Neural cell (in vitro differentiated cells): ENCODE results near the gene COL13A1. TPM values are rescaled to one million over a fixed set of nuclear protein-coding genes. Genes with fewer than 3 reads are reported as not detected.

Experiments
- H2AFZ ChIP-seq: fragments of 200-600, 300-800 bp; sonication (generic), shearing (Covaris generic); 2 replicates; pipeline ENCODE4 v1.6.0; 2014; ENCODE audit warnings: low read depth, mild to moderate bottlenecking, antibody characterized with exemption, low read length, moderate library complexity
- H3F3A ChIP-seq: fragments of 200-600 bp; shearing (Covaris generic); 2 replicates; pipeline ENCODE4 v1.6.1; 2016; ENCODE audit warnings: mild to moderate bottlenecking, moderate library complexity, mixed read lengths, antibody characterized with exemption, low read length; ENCODE audit not compliant: insufficient read depth, poor library complexity, severe bottlenecking
- H3K27ac ChIP-seq: fragments of 200-600, 300-800 bp; sonication (generic), shearing (Covaris generic); 2 replicates; pipeline ENCODE4 v1.5.1; 2014; ENCODE audit warnings: mild to moderate bottlenecking, low read length, moderate library complexity
- H3K27me3 ChIP-seq: fragments of 300-800, 200-600 bp; sonication (generic), shearing (Covaris generic); 2 replicates; pipeline ENCODE4 v1.6.0; 2014; ENCODE audit warnings: mild to moderate bottlenecking, low read depth, low read length, moderate library complexity; ENCODE audit not compliant: insufficient read depth
- H3K36me3 ChIP-seq: fragments of 300-800, 200-600 bp; sonication (generic), shearing (Covaris generic); 2 replicates; pipeline ENCODE4 v1.5.1; 2014; ENCODE audit warnings: mild to moderate bottlenecking, antibody characterized with exemption, low read length, moderate library complexity; ENCODE audit not compliant: insufficient read depth
- H3K4me2 ChIP-seq: fragments of 300-800, 200-600 bp; sonication (generic), shearing (Covaris generic); 2 replicates; pipeline ENCODE4 v1.6.0; 2014; ENCODE audit warnings: mild to moderate bottlenecking, low read length
- H3K4me3 ChIP-seq: fragments of 300-800, 200-600 bp; sonication (generic), shearing (Covaris generic); 2 replicates; pipeline ENCODE4 v1.5.1; 2014; ENCODE audit warnings: mild to moderate bottlenecking, low read length, moderate library complexity
- H3K79me2 ChIP-seq: fragments of 200-600 bp; shearing (Covaris generic); replicated peaks from 2 replicates; pipeline ENCODE4 v1.6.0; 2014; ENCODE audit warnings: mild to moderate bottlenecking, low read length, moderate library complexity; ENCODE audit not compliant: insufficient read depth
- H3K9ac ChIP-seq: fragments of 300-800, 200-600 bp; sonication (generic), shearing (Covaris generic); 2 replicates; pipeline ENCODE4 v1.6.1; 2016; ENCODE audit warnings: mild to moderate bottlenecking, low read length, mixed read lengths
- H3K9me2 ChIP-seq: fragments of 200-600 bp; shearing (Covaris generic); 2 replicates; pipeline ENCODE4 v1.6.1; 2016; ENCODE audit warnings: mild to moderate bottlenecking, low read length, mixed read lengths; ENCODE audit not compliant: insufficient read depth
- H3K9me3 ChIP-seq: fragments of 200-600, 300-800 bp; sonication (generic), shearing (Covaris generic); 2 replicates; pipeline ENCODE4 v1.6.1; 2016; ENCODE audit warnings: mild to moderate bottlenecking, mixed run types, low read length, moderate library complexity, mixed read lengths
- H4K20me1 ChIP-seq: fragments of 200-600 bp; shearing (Covaris generic); 2 replicates; pipeline ENCODE4 v1.6.1; 2016; ENCODE audit warnings: mild to moderate bottlenecking, mixed run types; ENCODE audit not compliant: insufficient read depth
- CTCF ChIP-seq: fragments of 450-650 bp; IDR thresholded peaks from 2 replicates; pipeline ENCODE4 v1.5.1; 2014; ENCODE audit warnings: antibody characterized with exemption, mild to moderate bottlenecking, moderate library complexity; ENCODE audit not compliant: poor library complexity, severe bottlenecking
- EP300 ChIP-seq: fragments of 450-650 bp; conservative IDR thresholded peaks from 2 replicates; pipeline ENCODE4 v1.6.1; 2014; ENCODE audit warnings: antibody characterized with exemption, mild to moderate bottlenecking, moderate library complexity; ENCODE audit not compliant: poor library complexity, severe bottlenecking
- EZH2 ChIP-seq: fragments of 200-600, 300-800 bp; shearing (Covaris generic), sonication (generic); IDR thresholded peaks from 2 replicates; pipeline ENCODE4 v1.6.1; 2014; ENCODE audit warnings: antibody characterized with exemption, low read length, borderline replicate concordance, mild to moderate bottlenecking; ENCODE audit not compliant: insufficient read depth, poor library complexity, severe bottlenecking
- MXI1 ChIP-seq: fragments of 450-650 bp; conservative IDR thresholded peaks from 2 replicates; pipeline ENCODE4 v1.6.1; 2014; ENCODE audit warnings: antibody characterized with exemption, mild to moderate bottlenecking; ENCODE audit not compliant: poor library complexity, severe bottlenecking
- POLR2AphosphoS5 ChIP-seq: IDR thresholded peaks from 2 replicates; pipeline ENCODE4 v1.6.1; 2012
- RAD21 ChIP-seq: fragments of 450-650 bp; conservative IDR thresholded peaks from 2 replicates; pipeline ENCODE4 v1.6.1; 2014; ENCODE audit warnings: antibody characterized with exemption, mild to moderate bottlenecking, moderate library complexity
- REST ChIP-seq: IDR thresholded peaks from 2 replicates; pipeline ENCODE4 v1.6.1; 2012; ENCODE audit warnings: borderline replicate concordance
- SMC3 ChIP-seq: fragments of 450-650 bp; conservative IDR thresholded peaks from 2 replicates; pipeline ENCODE4 v1.6.1; 2014; ENCODE audit warnings: antibody characterized with exemption, mild to moderate bottlenecking, moderate library complexity; ENCODE audit not compliant: poor library complexity
- TAF1 ChIP-seq: IDR thresholded peaks from 2 replicates; pipeline ENCODE4 v1.6.1; 2012; ENCODE audit warnings: low read depth
- polyA plus RNA-seq: library from polyadenylated mRNA; depleted of rRNA; stranded (reverse); fragments of >200 nt; gene quantifications from 2 replicates; pipeline ENCODE4 v1.2.3, GENCODE V29; 2014

The COL13A1 gene
- polyA plus RNA-seq, 1 donor from 2014 or later, result 4.7 TPM

- Histone ChIP-seq H3K79me2 (no peaks in the 10 kb centered on the region), H3K4me3 (no peak overlapping the region), H3F3A (no peaks in the 10 kb centered on the region), H4K20me1 (no peaks in the 10 kb centered on the region), H2AFZ (no peak overlapping the region), H3K9ac (no peak overlapping the region), H3K9me3 (no peaks in the 10 kb centered on the region), H3K27ac (no peak overlapping the region), H3K4me2 (no peak overlapping the region), H3K9me2 (no peaks in the 10 kb centered on the region), H3K27me3 (no peaks in the 10 kb centered on the region), H3K36me3 (no peaks in the 10 kb centered on the region)
- TF ChIP-seq RAD21 (no peak), TAF1 (no peak), REST (no peak), POLR2AphosphoS5 (no peak), MXI1 (no peak), CTCF (no peak)
These were observed 90.7 kb downstream of the COL13A1 start for GRCh38 chr10:69892406-69892805.

- Histone ChIP-seq H3K9me2 (no peaks in the 10 kb centered on the region), H3K9ac (no peak overlapping the region), H2AFZ (no peak overlapping the region), H3F3A (no peaks in the 10 kb centered on the region), H4K20me1 (no peaks in the 10 kb centered on the region), H3K9me3 (no peaks in the 10 kb centered on the region), H3K4me2 (no peak overlapping the region), H3K27me3 (no peaks in the 10 kb centered on the region), H3K36me3 (no peaks in the 10 kb centered on the region), H3K27ac (no peak overlapping the region), H3K4me3 (no peak overlapping the region), H3K79me2 (no peaks in the 10 kb centered on the region)
- TF ChIP-seq REST (no peak), EZH2 (no peak), CTCF (no peak), RAD21 (no peak), SMC3 (no peak), MXI1 (no peak), EP300 (no peak), POLR2AphosphoS5 (no peak), TAF1 (no peak)
These were observed 91.1 kb downstream of the COL13A1 start for GRCh38 chr10:69892816-69893215.
